ENCODE data around the gene GPX4.

The GPX4 gene

DNA sequence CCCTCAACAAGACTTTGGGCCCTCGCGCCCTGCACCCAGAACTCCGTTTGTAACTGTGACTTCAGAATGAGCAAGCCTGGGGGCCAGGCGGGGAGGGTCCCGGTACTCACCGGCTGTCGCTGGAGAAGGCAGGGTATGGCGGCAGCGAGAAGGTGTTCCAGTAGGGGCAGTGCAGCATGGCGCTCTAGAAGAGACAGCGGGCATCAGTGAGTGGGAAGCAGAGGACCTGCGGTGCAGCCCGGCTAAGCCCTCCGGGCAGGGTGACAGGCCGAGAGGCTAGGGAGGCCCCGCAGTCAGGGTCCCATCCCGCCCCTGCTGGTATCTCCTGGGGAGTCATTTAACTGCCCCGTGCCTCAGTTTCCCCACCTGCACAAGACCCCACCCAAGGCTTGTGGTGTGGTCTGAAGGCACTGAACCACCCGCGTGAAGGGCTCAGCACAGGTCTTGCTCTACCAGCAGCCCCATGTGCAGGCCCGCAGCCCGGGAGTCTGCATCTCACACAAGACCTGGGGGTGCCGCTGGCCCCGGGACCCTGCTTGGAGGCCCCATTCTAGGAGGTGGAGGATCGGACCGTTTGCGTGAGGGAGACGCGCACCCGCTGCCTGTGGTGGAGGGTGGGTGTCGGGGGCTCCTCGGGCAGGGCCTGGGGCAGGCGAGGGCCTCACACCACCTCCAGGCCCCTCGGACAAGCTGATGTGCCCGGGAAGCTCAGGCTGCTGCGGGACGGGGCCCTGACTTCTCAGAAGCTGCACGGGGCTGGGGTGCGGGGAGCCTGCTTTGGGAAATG, 45.7 kb downstream of the GPX4 start:
- no peak for DNase-seq (ENCODE audit: low spot score)

- DNase-seq (ENCODE audit: low spot score), result no peak
Observed at GRCh38 chr19:1150333-1151036, 46.7 kb downstream of the GPX4 start.

GRCh38 chr19:1151037-1151724, 47.4 kb downstream of the GPX4 start:
- no peak for DNase-seq (ENCODE audit: low spot score)

DNA sequence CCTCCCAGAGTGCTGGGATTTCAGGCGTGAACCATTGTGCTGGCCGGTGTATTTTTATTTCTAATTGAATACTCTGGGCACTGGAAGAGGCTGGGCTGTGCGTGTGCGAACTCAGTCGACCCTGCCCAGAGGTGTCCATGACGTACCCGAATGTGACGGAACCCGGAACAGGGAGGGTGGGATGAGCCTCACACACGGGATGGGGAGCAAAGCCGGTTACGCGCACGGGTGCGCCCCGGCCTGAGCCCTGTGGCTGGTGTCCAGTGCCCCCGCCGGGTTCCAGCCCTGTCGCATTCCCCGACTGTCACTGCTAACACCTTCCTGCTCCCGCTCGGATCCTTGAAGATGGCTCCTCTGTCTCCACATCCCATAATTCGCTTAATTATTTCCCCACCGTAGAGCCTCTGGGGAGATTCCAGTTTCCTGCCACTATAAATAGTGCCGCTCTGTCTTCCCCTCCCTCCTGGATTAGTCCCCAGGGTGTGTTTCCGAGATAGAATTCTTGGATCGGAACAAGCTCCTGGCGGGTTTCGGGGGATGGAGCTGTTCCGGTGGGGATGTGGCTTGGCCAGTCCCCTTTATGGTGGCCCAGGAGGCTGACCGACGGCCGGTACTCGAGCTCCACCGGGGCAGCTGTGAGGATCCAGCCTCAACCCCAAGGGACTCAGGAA, 48.3 kb downstream of the GPX4 start:
- no peak for DNase-seq (ENCODE audit: low spot score)

DNA sequence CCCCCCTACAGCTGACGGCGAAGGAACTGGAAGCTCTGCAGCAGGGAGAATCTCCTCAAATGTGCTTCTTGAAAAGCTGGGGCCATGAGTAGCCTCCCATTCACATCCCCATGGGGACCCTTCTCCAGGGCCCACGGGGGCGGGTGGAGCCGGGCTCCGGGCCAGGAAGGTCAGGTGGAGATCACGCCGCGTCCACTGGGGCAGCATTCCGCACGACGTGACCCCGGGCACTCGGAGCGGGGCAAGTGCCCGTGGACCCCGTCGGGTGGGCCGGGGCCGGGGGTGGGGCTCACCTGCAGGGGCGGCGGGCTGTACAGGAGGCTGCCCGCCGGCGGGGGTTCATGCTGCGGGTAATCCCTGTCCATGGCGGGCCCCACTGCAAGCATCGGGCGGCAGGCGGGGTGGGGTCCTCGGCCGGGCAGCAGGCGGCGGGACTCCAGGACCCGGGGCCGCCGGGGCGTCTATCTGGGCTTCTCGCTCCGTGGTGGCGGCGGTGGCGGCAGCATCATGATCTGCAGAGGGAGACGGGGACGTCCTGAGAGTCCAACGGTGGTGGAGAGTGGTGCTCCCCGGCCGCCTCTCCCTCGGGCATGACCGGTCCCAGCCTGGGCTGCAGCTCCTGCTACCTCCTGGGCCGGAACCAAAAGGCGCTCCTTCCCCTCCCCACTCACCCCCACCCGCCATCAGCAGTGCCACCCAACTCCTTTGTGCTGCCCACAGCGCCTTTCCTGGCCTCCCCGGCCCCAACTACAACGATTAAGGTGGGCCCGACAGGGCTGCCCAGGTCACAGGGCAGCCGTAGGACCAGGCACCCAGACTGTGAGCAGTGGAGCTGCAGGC, 50.3 kb downstream of the GPX4 start:
- no peak for DNase-seq (ENCODE audit: low spot score)

- DNase-seq (ENCODE audit: low spot score), result peak; percentile 37
Observed at GRCh38 chr19:1154731-1155351, 51.0 kb downstream of the GPX4 start.

DNA sequence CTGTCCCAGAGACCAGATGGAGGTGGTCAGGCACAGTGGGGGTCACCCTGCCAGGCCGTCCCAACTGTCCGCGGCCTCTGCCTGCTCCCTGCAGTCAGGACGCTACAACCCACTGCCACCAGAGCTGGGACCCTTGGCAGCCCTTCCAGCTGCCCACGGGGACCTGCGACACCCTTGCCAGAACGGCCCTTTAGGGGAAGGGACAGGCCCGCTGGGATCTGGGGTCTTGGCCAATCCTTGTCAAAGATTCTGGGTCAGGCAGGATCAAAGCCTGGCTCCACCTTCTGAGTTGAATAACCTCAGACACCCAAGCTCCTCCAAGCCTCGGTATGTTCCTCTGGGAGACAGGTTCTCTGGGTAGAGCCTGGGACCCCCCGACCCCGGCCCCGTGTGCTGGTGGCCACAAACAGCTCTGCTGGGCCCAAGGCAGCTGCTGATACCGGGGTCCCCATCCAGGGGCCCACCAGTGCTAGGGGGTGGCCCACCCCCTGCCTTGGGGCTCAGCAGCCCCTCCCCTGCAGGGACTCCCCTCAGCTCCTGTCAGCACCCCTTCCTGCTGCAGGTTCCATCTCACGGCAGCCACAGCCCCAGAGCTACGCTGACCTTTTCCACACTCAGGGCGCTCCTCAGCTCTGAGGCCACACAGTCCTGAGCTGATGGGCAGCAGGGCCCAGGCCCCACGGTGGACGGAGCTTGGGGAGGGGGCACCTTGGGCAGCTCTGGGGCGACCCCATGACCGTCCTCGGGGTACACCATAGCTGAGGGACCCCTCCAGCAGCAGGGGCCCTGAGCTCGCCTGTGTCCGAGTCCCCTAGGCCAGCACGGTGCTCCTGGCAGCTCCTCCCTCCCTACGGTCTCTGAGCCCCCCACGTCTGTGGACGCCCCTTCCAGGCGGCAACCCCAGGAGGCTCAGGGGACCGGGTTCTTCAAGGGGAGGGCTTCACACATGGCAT, 51.8 kb downstream of the GPX4 start:
- DNase-seq (ENCODE audit: low spot score), result no peak
